NCI-H446 treated with DMSO at 0.1 percent for 48 hours (cell line): ENCODE measurements around the gene MICU2.

ENCODE experiments used
- DNase-seq: peaks from one replicate; lab custom pipeline; 2025; lab: John Stamatoyannopoulos, UW

MICU2 gene

GRCh38 chr13:21544515-21544914 lies 59.5 kb downstream of the MICU2 start:
- DNase-seq: no peak

GRCh38 chr13:21542563-21542962 lies 61.4 kb downstream of the MICU2 start:
- DNase-seq: no peak

DNA sequence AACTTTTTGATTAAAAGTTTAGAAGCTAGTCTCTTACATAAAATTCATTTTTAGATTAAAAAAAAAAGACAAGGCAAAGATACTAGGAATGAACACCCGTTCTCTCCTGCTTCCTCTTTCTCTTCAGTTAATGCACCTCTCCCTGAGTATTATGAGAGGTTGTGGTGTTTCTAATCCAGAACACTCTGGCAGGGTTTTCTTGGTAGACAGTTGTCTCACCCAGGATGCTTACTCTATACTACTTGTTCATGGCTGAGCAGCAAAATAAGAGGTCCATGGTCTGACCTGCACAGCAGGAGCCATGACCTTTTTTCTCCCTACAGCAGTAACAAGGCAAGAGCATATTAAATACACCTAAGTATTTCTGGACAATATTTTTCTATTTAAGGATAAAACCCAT lies 62.0 kb downstream of the MICU2 start:
- no peak for DNase-seq

DNA sequence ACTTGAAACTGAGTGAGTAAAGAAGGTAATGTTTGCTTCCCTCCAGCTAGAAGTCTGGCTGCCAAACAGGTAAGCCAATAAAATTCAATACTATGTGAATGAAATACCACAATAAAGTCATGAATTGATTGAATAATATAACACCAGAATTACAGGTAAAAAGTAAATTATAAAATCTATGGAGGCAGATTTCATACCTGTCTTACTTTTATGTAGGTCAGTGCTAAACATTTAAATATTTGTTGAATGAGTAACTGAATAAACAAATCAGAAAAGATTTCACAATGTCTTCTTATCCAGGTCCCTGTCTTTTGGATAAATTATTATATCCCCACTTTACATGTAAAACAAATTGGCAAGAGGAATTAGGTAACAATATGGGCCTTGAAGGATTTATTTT lies 62.7 kb downstream of the MICU2 start:
- DNase-seq: no peak

DNA sequence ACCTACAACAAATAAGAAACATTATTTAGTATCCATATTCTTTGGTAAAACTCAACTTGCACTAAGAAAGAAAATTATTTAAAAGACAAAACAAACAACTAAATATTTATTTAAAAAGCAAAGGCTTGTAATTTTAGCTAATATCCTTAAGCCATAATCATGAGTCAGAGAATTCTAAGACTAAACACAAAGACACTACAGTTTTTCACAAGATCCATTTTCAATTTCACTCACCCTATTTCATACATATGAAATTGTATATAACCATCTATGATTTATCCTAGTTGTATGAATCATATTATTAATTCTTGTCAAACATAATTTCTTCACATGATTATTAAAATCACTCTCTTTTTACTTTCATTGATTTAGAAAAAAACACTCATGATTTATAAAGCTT lies 64.3 kb downstream of the MICU2 start:
- no peak for DNase-seq

DNA sequence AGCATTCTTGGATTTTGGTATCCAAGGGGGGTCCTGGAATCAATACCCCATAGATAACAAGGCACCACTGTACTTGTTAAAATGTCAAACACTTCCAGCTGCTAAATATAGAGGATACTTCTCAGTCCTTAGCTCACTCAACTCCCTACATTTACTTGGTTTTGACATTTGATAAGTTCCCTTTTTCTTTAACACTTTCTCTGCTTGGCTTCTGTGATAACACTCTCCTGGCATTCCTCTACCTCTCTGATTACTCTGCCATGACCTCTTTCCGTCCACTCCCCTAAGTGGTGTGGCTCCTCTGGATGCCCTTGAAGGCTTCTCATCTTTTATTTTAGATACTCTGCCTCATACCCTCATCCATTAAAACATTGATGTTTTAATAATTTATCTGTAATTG lies 65.2 kb downstream of the MICU2 start:
- DNase-seq: no peak

DNA sequence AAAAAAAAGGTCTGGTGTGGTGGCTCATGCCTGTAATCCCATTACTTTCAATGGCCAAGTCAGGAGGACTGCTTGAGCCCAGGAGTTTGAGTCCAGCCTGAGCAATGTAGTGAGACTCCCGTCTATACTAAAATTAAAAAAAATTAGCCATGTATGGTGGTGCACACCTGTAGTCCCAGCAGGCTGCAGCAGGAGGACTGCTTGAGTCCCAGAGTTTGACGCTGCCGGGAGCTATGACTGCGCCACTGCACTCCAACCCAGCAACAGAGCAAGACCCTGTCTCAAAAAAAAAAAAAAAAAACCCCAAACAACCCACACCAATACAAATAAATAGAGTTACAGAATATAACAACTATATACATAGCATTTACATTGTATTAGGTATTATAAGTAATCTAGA lies 65.7 kb downstream of the MICU2 start:
- DNase-seq: no peak

- DNase-seq: no peak
Observed at GRCh38 chr13:21537105-21537504, 66.9 kb downstream of the MICU2 start.

GRCh38 chr13:21534760-21535159 lies 69.2 kb downstream of the MICU2 start:
- DNase-seq: no peak

- no peak for DNase-seq
Observed at GRCh38 chr13:21531455-21531854, 72.5 kb downstream of the MICU2 start.

GRCh38 chr13:21530656-21531055 lies 73.3 kb downstream of the MICU2 start:
- DNase-seq: no peak

- DNase-seq: no peak
Observed at GRCh38 chr13:21529146-21529893, 74.7 kb downstream of the MICU2 start.

GRCh38 chr13:21528616-21529015 lies 75.4 kb downstream of the MICU2 start:
- peak; percentile 11 for DNase-seq

DNA sequence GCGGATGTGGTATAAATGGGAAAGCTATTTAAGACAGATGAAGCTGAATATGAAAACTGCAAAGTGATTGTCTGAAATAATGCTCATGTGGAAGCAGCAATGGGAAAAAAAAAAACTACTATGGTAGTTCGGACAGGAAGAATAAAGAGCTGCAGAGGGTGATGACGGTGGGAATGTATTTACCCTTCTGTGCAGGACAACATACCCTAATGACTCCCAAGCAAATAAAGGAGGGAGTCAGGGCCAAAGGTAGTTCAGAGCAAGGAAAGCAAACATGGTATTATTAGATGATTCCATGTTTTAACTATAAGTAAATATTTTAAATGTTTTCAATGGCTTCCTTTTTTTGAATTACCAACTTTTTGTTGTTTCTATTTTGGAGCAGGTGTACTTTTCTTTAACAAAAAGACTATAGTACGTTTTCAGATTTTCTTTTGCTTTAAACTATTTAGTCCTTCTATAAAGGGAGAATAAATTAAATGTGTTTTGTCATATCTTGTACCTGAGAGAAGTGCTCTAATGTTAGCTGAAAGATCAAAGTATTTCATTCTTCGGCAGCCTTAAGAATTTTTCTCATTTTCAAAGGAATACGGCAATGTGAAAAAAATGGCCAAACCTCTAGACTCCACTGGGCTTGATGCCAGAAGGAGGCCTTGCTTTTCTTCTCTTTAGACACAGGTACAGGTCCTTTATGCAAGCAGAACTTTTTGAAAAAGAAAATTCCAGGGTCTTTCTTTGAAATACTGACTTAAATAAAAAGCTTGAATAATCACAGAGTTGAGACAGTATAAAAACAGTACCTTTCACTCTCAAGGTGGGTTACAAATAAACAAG lies 77.0 kb downstream of the MICU2 start:
- no peak for DNase-seq

GRCh38 chr13:21522847-21523246 lies 81.1 kb downstream of the MICU2 start:
- no peak for DNase-seq

DNA sequence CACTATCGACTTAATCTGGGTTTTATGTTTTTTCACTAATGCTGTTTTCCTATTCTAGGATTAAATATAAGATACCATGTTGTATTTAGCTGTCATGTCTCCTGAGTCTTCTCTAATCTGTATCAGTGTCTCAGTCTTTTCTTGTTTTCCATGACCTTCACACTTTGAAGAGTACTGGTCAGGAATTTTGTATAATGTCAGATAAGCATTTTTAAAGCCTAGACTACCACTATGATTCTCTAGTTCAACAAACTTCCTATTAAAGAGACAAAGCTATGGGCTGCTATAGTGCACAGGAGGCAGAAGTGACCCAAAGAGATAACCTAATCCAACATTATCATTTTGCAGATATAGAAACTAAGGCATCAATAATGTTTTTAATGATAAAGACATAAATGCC lies 81.8 kb downstream of the MICU2 start:
- DNase-seq: no peak

GRCh38 chr13:21518617-21519144 lies 85.3 kb downstream of the MICU2 start:
- DNase-seq: no peak

GRCh38 chr13:21517576-21517975 lies 86.4 kb downstream of the MICU2 start:
- no peak for DNase-seq

- no peak for DNase-seq
Observed at GRCh38 chr13:21516805-21517204, 87.2 kb downstream of the MICU2 start.

DNA sequence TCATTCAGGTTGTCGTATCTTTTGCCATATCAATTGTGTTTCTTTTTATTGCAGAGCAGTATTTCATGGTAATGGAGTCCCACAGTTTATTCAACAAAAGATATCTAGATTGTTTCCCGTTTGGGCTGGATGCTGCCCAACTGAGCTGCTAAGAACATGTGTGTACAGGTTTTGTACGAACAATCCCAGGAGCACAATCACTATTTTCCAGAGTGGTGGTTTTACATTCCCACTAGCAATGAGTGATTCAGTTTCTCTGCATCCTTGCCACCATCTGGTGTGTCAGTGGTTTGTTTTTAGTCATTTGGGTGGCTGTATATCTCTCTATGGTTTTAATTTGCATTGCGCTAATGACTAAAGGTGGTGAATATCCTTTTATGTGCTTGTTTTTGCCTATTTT lies 92.1 kb downstream of the MICU2 start:
- DNase-seq: no peak

GRCh38 chr13:21504379-21504778 lies 99.6 kb downstream of the MICU2 start:
- DNase-seq: no peak

DNA sequence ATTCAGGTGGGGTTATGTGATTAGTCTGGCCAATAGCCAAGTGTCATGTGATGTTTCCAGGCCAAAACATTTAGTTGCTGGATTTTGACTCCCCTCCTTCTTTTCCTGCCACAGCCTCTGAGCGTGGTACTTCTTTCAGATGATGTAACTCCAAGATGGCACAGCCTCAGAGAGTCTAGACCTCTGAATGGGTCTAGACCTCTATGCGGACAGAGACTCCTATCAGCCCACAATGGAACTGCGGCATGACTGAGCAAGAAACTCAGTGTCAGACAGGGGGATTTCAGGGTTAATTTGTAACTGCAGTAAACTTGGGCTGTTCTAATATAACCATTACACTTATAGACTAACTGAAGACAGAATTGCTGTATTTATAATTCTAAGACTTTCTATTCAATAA lies 102.3 kb downstream of the MICU2 start:
- no peak for DNase-seq

DNA sequence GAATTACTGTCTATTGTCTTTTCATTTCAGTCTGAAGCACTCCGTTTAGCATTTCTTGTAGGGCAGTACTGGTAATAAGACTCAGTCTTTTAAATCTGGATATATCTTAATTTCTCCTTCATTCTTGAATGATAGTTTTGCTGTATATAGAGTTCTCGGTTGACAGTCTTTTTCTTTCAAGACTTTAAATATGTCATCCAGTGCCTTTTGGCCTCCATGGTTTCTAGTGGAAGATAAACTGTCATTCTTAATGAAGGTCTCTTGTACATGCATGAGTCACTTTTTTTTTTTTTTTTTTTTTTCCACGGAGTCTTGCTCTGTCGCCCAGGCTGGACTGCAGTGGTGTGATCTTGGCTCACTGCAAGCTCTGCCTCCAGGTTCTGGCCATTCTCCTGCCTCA lies 117.6 kb downstream of the MICU2 start:
- DNase-seq: no peak
